ENCODE measurements around the gene RNF34.
A peak's percentile ranks its signal among the peaks of the same experiment; 100 is the strongest.

RNF34 gene

DNA sequence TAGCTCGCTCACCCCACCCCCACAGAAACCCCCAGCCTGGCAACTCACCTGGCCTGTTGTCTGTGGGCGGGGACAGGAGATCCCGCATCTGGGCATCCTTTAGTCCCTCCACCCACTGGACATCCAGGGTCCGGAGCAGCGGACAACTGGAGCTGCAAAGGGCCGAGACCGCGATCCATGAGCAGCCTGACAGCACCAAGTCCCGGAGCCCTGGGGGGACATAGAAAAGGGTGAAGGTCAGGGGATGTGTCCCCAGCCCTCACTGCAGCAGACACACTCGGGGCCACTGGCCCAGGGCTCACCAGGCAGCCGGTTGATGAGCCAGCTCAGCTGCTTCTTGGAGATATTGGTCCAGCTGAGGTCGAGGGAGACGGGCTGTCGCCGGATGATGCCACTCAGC is 40.9 kb downstream of the RNF34 start:
- DNase-seq = no peak

DNA sequence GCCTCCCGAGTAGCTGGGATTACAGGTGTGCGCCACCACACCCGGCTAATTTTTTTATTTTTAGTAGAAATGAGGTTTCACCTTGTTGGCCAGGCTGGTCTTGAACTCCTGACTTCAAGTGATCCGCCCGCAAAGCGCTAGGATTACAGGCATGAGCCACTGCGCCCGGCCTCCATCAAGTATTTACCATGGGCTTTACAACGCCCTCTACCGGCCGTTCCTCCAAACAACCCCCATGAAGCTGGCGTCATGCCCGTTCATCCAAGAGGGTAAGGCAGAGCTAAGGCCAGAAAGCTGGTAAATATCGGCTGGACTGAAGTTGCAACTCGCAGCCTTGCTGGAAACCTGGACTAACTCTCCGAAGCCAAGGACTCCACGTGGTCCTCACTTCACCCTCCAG is 41.6 kb downstream of the RNF34 start:
- DNase-seq = no peak

DNA sequence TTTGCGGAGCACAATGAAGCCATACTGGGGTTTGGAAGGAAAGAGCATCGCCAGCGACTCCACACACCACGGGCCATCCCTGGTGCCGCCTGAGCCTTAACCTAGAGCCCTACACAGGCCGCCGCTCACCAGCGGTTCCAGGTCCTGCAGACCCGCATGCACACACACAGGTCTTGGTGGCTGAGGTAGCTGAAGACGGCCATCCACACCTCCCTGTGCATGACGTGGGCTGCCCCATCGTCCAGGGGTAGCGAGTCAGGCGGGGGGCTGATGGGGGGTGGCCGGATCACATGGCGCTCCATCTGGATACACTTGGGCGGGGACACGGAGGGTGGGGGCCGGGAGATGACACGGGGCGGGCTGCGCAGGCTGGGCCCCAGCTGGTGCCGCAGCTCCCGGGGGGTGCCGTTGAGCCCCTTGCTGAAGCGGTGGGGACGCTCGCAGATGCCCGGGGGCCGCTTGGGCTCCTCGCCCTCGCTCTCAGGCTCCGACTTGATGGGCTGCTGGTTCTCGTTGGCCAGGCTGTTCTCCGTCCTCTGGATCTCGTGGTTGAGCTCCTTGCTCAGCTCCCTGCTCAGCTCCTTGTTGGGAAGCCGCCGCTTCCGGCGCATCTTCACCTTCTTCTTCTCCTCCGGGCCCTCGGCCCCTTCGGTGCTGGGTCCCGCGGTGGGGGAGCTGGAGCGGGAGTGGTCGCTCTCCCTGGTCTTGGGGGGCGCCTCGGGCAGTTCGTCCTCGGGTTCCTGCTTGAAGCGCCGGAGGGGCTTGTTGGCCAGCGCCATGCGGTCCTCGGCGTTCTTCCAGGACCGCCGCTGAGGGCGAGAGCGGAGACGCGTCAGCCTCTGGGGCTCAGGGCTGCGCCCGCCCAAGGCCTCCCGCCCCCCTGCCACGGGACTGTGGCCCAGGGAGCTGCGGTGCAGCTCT is 42.4 kb downstream of the RNF34 start:
- DNase-seq = no peak

DNA sequence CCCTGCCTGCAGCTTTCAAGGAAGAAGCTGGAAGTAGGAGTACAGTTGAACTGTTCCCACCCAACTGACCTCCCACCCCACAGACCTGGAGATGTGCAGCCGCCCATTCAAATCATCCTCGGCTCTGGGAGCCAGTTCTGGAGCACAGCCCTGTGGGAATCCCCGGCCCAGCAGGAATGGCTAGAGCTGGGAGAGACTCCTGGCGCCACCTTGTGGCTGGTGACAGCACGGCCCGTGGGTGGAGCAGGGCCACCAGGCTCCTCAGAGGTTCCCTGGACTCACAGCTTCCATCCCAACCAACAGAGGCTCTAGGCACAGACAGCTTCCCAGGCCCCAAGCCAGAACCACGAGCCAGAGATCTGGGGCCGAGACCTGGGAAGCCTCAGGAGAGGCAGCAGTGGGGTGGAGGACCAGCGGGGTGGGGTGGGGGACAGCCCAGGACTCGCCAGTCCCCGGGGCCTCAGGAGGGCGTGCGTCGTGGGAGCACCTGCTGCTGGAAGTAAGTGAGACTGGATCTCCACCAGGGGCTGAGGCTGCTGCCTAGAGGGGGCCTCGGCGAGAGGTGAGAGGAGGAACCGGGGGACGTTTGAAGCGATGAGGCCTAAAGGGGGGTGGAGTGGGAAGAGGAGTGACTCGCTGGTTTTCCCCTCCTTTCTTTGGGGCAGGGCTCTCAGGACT is 43.4 kb downstream of the RNF34 start:
- peak; percentile 76 for DNase-seq

DNA sequence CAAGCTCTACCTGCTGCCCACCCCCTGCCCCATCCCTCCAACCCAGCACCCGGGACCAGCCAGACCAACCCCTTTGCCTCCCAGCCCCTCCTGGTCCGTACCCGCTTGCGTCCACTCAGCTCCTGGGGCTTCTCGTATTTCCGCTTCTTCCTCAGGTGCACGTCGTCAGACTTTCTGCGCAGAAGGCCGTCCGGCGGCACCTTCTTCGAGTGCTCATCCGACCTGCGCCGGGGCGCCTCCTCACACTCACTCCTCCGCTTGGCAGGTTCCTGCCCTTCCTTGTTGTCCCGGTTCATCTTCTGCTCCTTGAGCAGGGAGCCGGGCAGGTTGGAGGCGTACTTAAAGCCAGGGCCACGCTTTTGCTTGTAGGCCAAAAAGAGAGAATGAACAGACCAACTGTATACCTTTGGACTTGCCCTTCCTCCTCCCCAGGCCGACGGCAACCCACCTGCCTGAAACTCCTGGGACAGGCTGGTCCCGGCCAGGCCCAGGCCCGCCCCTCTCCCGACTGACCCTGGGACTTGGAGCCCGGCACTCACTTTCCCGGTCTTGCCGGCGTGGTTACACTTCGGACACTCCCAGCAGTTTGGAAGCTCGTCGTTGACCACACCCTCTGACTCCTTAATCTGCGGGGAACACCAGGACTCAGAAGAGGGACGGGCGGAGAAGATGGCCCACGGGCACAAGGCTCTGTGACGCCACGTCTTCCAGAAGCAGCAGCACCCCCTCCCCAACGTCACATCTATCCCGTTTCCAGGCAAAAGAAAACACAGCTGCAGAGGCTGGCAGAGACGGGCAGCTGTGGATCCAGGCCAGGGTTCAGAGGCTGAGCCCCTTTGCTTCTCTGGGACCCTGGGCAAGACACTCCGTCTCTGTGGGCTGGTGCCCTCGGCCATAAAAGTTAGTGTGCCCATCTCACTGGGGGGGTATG is 44.3 kb downstream of the RNF34 start:
- DNase-seq = no peak

DNA sequence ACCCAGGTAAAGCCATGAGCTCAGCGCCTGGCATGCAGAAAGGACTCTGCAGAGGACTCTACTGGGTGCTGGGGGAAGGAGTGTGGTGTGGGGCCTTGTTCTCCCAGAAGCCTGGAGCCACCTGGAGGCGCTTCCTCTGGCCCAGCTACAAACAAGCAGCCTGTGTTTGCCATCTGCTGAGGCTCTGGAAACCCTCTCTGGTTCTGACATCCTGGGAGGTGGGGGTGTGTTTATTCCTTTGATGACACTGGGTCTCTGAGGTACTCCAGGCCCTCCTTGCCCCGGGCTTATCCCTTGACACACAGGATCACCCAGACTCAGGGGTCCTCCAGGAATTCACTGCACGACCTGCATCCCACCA is 44.9 kb downstream of the RNF34 start:
- no peak for DNase-seq

DNA sequence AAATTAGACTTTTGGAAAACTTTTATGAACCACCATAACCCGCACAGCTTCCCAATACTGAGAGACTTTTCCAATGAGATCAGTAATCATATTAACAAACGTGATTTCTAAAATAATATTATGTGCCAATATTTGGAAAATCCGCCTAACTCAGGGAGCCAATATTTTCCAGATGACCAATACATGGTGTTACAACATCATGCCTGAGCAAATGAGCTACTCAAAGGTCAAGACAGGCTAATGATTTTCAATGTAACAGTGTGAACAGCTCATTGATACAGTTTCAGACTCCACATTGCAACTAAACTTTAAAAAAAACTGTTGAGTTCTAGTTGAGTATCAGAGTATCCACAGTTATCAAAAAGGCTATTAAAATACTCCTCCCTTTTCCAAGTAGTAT is 46.8 kb downstream of the RNF34 start:
- DNase-seq = no peak

DNA sequence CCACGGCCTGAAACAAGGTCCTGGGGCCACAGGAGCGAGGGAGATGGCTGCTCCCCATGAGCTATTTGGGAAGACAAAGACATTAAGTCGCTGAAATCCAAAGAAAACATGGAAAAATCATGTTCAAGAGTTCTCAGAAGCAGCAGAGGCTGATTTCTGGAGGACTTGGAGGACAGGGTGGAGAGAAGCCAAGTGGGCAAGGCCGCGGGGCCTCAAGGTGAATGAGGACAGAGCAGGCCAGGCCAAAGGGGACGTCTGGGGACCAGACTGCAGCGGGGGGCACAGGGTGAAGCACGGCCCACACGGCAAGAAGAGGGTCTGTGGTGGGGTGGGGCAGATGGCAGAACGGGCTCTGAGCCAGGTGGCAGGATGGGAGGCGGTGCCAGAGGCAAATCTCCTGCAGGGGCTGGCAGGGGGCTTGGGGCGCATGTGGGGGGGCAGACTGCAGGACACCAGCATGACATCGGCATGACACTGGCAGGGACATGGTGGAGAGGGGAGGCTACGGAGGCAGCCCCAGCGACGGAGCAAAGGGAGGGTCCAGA is 48.9 kb downstream of the RNF34 start:
- no peak for DNase-seq

DNA sequence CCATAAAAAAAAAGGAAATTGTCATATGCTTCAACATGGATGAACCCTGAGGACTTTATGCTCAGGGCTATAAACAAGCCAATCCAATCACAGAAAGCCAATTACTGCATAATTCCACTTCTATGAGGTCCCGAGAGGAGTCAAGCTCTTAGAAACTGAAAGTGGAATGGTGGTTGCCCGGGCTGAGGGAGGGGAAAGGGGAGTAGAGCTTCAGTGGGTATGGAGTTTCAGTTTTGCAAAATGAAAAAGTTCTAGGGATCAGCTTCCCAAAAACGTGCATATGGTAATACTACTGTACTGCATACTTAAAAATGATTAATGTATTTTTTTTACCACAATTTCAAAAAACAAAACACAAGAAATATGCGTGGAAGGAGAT is 52.0 kb downstream of the RNF34 start:
- DNase-seq = no peak

DNA sequence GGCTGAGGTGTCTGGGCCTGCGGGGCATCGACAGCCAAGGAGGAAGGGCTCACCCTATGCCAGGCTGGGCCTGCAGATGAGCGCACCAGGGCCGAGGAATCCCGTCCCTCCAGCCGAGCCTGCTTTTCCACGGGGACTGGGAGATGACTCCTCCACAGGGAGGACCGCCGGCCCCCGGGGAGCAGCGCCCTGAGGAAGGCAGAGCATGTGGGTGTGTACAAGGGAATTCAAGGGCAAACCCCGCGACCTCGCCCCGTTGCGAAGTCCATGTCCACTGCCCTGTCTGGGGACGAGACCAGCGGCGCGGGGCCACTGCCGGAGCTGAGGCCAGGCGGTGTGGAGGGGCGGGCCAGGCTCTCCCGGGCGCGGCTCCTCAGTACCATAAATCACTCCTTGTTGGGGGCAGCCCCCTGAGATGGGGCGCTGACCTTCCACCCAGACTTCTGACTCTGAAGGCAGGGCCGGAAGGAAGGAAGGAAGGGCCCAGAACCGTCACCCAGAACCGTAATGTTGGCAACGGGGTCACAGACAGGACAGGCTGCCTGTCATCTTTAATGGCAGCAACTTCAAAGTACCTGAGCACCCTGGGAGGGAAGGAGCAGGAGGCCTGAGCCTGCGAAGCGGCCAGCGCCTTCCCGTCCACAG is 52.5 kb downstream of the RNF34 start:
- DNase-seq = no peak

DNA sequence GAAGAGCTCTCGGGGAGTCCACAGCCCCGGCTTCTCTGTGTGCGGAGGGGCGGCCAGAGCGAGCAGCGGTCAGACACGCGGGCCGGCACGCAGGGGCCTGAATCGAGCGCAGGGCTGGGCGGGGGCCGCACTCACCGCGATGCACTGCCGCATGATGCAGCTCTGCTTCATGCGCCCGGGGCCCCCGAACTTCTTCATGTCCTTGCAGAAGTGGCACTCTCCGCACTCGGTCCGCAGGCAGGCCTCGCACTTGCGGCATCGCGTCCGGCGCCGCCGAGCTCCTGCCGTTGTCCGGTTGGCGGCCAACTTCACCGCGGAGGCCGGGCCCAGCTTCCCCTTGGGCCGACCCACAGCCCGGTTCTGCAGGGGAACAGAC is 53.1 kb downstream of the RNF34 start:
- DNase-seq = no peak

DNA sequence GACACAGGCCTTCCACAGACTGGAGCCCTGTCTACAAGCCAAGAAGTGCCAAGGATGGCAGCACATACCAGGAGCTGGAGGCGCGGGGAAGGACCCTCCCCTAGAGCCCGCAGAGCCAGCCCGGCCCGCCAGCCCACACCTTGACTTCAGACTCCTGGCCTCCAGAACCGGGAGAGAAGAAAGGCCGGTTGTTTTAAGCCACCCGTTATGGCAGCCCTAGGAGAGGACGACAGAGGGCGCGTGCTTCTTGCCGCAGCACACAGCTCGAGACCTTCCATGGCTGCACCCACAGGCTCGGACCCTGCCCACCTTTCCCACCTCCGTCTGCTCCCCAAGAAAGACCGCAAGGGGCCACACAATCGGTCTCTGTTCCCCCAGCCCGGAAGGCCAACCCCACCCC is 53.7 kb downstream of the RNF34 start:
- DNase-seq = no peak

DNA sequence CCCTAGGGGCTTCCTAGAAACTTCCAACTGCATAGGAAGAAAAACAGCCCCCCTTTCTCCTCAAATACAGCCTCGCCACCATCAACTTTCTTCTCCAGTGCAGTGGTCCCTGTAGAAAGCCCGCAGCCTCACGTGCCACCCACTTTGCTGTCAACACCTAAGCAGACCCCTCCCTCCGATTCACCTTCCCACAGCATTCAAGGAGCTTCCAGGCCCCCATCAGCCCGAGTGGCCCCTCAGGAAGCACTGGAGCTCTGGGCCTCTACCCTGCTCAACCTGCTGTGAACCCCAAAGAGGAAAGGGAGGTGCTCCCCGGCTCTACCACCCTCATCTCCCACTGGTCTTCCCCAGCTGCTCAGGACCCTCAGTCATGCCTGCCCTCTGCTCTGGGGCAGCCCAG is 55.0 kb downstream of the RNF34 start:
- no peak for DNase-seq

DNA sequence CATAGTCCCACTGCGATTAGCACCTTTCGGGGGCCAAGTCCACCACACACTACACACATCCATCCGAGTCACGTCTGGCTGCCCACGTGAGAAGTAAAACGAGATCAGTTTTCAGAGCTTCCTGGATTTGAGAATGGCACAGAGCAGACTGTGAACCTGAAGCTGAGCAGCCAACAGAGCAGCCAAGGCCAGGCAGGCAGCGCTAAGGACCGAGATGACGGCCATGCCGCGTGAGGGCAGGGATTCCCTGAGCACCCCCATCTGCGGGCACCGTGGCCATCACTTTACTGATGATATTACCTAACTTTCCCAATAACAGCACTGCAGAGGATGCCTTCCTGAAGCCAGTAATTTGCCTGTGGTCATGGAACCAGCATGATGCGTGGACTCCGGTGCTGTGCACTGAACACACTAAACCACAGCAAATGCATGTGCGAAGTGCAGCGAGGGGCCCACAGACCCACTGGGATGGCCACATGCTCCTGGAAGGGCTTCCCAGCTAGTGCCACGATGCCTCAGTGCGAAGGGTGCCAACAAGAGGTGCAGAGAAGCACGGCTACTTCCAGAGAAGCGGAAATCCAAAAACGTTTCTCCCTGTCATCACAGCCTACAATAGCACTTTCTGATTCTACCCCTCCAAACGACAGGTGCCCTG is 56.0 kb downstream of the RNF34 start:
- DNase-seq = no peak

DNA sequence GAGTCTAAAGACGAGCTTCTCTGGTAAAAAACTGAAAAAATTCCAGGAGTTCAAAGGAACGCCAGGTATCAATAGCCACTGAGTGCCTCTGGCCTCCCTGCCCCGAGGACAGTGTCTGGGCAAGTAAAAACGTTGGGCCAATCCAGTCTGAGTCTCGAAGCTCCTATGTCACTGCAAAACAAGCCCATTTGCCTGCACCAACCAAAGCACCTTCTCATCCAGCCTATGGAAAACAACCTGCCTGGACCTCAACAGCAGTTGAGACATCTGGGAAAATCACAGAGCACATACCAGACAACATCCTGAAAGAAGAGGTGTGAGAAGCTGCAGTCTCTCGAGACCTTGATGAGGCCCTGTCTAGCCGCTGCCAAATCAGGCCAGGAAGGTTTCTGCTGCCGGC is 56.6 kb downstream of the RNF34 start:
- DNase-seq = no peak

DNA sequence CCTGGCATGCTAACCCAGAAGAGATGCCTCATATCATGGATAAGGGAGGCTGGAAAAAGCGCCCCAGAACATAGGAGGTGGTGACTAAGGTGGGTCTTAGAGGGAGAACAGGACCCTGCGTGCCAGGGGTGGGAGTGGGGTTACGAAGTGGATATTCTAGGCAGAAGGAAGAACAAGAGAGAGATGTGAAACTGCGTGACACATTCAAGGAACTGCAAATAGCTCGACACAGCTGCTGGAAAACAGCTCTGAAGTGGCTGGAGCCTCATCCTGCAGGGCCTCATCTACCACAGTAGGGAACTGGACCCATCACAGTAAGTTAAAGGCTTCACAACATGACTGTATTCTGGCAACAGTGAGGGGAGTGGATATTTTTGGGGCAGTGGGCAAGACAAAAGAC is 61.1 kb downstream of the RNF34 start:
- no peak for DNase-seq

DNA sequence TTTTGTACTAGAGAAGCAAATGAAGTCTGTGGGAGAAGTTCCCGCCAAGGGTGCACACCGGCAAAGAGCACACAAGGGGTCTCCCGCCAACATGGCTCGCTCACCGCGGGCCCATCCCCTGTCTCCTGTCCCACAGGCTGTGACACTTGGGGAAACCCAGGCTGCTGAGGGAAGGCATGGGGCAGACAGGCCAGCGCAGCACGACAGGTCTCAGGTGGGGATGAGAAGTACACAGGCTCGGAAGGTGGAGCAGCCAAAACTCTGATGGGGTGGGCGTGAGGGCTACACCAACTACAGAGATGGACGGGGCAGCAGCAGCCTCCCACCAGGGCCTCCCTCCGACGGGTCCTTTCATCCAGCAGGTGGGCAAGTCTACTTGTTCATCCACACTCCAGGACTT is 64.4 kb downstream of the RNF34 start:
- DNase-seq = no peak

DNA sequence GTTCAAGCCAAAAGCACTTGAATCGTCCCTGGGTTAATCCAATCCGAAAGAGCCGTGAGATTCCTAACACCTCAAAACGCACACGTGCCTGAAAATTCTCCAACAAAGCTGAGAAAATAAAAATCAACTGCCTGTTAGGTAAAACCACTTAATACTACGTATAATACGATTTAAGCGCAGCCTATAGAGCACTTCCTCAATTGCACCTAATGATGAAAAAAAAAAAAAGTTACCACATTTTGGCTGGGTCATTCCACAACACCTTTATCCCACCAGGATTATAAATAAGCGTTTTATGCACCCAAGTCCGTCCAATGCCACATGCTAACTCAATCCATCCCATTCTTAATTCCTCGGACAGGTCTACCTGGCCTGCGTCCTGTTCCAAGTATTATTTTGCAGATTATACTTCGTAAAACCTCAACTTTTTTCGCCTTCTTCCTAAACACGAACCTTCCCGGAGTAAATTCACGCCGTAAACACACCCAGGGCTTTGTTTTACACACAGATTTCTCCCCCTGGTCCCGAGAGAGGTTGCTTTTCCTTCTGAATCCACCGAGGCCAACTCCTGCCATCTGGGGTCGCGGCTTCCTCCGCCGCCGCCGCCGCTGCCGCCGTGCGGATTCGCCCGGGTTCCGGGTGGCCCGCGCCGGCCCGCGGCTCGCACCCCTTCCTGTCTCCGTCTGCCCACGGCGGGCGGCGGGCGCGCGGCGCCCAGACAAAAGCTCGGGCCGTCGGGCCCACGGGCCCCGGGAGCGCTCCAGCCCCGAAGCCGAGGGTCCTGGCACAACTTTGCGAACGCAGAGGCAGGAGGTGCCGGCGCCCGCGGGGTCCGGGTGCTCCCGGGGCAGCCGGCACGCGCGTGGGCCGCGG is 66.2 kb downstream of the RNF34 start:
- DNase-seq = peak; percentile 59

DNA sequence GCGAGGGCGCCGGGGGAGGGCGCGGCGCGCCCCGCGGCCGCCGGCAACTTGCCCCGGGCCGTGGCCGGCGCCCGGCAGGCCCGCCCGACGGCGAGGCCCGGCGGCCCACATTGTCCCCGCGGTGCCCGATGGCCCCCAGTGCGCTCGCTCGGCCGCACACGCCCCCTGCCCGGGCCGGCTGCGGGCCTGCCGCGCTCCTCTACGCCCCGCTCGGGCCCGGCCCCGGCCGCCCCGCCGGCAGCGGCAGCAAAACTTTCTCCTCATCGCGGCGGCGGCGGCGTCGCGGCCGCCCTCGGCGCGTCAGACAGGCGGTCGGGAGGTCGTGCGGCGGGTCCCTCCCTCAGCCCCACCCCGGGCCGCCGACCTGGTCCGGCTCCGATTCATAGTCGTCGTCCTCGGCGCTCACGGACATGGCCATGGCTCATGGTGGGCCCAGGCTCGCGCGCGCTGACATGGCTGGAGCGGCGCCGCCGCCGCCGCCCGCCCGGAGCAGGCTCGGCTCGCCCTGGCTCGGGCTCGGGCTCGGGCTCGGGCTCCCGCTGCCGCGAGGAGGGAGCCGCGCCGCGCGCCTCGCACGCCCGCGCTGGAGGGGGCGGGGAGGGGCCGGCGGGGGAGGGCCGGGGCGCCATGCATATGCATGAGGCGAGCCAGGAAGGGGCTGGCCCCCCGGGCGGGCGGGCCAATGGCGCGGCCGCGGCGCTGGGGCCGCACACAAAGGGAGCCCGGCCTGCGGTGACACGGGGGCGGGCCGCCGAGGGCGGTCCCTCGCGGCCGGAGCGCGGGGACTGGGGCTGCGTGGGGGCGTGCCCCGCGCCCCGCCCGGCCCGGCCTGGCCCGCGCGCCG is 67.1 kb downstream of the RNF34 start:
- peak; percentile 94 for DNase-seq
